CD4-positive, alpha-beta T cell (primary cell): ENCODE measurements around the gene OXTR. TPM values are rescaled to one million over a fixed set of nuclear protein-coding genes. Genes with fewer than 3 reads are reported as not detected.

Source experiments
- ATAC-seq: fragments of 200-7000 bp; cut with Tn5 transposase; one replicate; pipeline ENCODE4 v1.10.0; 2022; ENCODE audit warnings: mild to moderate bottlenecking; ENCODE audit not compliant: poor library complexity
- CTCF ChIA-PET: fragments of 350-600 bp; sonication (Branson Sonifier 250); formaldehyde crosslinking; loops from one replicate; lab custom pipeline; 2021; ENCODE audit warnings: antibody characterized with exemption, inconsistent platforms; lab: Charles Lee
- POLR2A ChIA-PET: fragments of 350-600 bp; sonication (Branson Sonifier 250); formaldehyde crosslinking; loops from one replicate; lab custom pipeline; 2021; ENCODE audit warnings: antibody characterized with exemption, inconsistent platforms; lab: Charles Lee
- DNase-seq, 14 experiments: peaks; one replicate each; pipeline ENCODE4 v3.0.0-alpha.2; 2013 to 2020; ENCODE audit warnings: mixed read lengths in 2 of 14
- H3K27ac ChIP-seq, 2 donors: one replicate each; pipeline versions ENCODE4 v1.5.1 to v1.7.0; 2013; ENCODE audit warnings: low read length in 2 of 2, low read depth in 1 of 2, mild to moderate bottlenecking in 1 of 2
- H3K27me3 ChIP-seq, 2 experiments: 1 replicate in 1 of 2; 2 replicates in 1 of 2; pipeline versions ENCODE4 v1.6.1 to v1.7.0; 2013; ENCODE audit warnings: low read length in 2 of 2, control low read depth in 1 of 2, mild to moderate bottlenecking in 1 of 2, moderate library complexity in 1 of 2; ENCODE audit not compliant: insufficient read depth in 2 of 2, control insufficient read depth in 1 of 2
- H3K36me3 ChIP-seq: one replicate; pipeline ENCODE4 v1.6.1; 2013; ENCODE audit warnings: low read length, control low read depth; ENCODE audit not compliant: insufficient read depth
- H3K4me1 ChIP-seq: one replicate; pipeline ENCODE4 v1.6.1; 2013; ENCODE audit warnings: low read length, control low read depth; ENCODE audit not compliant: insufficient read depth
- H3K4me3 ChIP-seq: one replicate; pipeline ENCODE4 v1.5.1; 2013; ENCODE audit warnings: mild to moderate bottlenecking, low read length, moderate library complexity
- H3K9me3 ChIP-seq, 2 experiments: 1 replicate in 1 of 2; 2 replicates in 1 of 2; pipeline versions ENCODE4 v1.6.1 to v1.7.0; 2013; ENCODE audit warnings: low read length in 2 of 2, mild to moderate bottlenecking in 2 of 2, control low read depth in 1 of 2, moderate library complexity in 1 of 2; ENCODE audit not compliant: control insufficient read depth in 1 of 2, insufficient read depth in 1 of 2
- H3K27ac Mint-ChIP-seq: one replicate; pipeline ENCODE4 v1.8.0; 2020; ENCODE audit warnings: mixed read lengths
- H3K27me3 Mint-ChIP-seq: one replicate; pipeline ENCODE4 v1.8.0; 2021; ENCODE audit warnings: mixed read lengths
- H3K36me3 Mint-ChIP-seq: one replicate; pipeline ENCODE4 v1.8.0; 2021; ENCODE audit warnings: low read depth, mixed read lengths
- H3K4me1 Mint-ChIP-seq: one replicate; pipeline ENCODE4 v1.8.0; 2021; ENCODE audit warnings: low read depth, mixed read lengths
- H3K4me3 Mint-ChIP-seq: one replicate; pipeline ENCODE4 v1.8.0; 2020; ENCODE audit warnings: mild to moderate bottlenecking, mixed read lengths
- H3K9me3 Mint-ChIP-seq: one replicate; pipeline ENCODE4 v1.8.0; 2020; ENCODE audit warnings: mixed read lengths
- intact Hi-C, 2 experiments: fragments of 100-400 bp; cut with DNase I in 1 of 2; cut with micrococcal nuclease in 1 of 2; formaldehyde crosslinking; loops; one replicate each; pipeline versions ENCODE4 v1.15.1 to v1.9.0; 2023 to 2025; cut with DNase I, micrococcal nuclease
- total RNA-seq, 174 experiments: library from RNA in 2 of 174; stranded (reverse) in 2 of 174; gene quantifications; one replicate each; pipeline ENCODE4 v1.2.3 and lab custom pipeline; 2021 to 2026
- TF ChIP-seq, protein P1 (sequence below): fragments of 200-600 bp; IDR thresholded peaks from one replicate; pipeline ENCODE4 v1.8.0; 2022; ENCODE audit warnings: antibody characterized with exemption, mild to moderate bottlenecking

OXTR gene
- total RNA-seq, 2 experiments from 2014 or later: 0.11 to 0.17 TPM

DNA sequence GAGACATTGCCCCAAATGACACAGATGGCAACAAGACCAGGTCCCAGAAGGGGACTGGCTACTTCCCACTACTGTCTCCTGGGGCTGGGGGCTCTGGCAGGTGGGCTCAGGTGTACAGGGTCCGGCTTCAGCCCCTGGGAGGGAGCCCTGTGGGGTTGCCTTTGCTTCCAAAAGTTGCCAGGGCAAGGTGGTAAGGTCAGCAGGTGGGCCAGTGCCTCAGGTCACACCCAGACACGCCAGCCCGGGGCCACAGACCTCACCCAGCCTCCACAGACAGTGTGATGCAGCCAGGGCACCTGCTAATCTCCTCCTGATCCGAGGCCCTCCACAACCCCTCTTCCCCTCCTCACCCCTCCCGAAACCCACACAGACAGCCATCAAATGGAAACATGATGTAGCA, 7.5 kb downstream of the OXTR start:
- Mint-ChIP-seq H3K4me1 (no peaks in the 10 kb centered on the region), H3K4me3 (no peak overlapping the region), H3K36me3 (no peaks in the 10 kb centered on the region), H3K27me3 (peaks cover 15% of the 10 kb centered on the region), H3K27ac (no peak overlapping the region), H3K9me3 (no peaks in the 10 kb centered on the region)
- CTCF ChIA-PET: no interaction called here
- Histone ChIP-seq H3K36me3 (no peaks in the 10 kb centered on the region), H3K27ac (no peak overlapping the region), H3K4me3 (no peak overlapping the region), H3K9me3 (peaks cover 0 to 4% of the 10 kb centered on the region in 2 experiments), H3K4me1 (no peaks in the 10 kb centered on the region), H3K27me3 (no peaks in the 10 kb centered on the region)
- intact Hi-C loops: no loop called here
- no peak for ATAC-seq
- no peak for DNase-seq
- POLR2A ChIA-PET: no interaction called here
- TF ChIP-seq, protein P1, sequence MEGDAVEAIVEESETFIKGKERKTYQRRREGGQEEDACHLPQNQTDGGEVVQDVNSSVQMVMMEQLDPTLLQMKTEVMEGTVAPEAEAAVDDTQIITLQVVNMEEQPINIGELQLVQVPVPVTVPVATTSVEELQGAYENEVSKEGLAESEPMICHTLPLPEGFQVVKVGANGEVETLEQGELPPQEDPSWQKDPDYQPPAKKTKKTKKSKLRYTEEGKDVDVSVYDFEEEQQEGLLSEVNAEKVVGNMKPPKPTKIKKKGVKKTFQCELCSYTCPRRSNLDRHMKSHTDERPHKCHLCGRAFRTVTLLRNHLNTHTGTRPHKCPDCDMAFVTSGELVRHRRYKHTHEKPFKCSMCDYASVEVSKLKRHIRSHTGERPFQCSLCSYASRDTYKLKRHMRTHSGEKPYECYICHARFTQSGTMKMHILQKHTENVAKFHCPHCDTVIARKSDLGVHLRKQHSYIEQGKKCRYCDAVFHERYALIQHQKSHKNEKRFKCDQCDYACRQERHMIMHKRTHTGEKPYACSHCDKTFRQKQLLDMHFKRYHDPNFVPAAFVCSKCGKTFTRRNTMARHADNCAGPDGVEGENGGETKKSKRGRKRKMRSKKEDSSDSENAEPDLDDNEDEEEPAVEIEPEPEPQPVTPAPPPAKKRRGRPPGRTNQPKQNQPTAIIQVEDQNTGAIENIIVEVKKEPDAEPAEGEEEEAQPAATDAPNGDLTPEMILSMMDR: no peak

DNA sequence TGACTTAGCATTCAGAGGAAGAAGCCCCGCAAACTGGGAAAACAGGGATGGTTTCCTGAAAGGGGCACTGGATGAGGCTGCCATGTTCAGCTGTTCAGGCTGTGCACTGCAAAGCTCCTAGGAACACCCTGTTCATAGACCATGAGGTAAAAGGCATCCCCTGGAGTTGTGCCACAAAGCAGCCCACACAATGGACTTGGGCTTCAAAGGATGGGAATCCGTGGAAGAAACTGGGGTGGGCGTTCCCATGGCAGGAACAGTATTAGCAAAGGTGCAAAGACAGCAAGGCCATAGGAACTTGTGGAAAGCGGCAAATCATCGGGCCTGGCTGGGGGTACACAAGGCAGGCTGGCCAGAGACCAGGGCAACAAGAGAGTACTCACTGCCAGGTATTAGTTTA, 8.9 kb downstream of the OXTR start:
- TF ChIP-seq, protein P1: no peak
- peaks cover 0 to 4% of the 10 kb centered on the region in 2 experiments for H3K9me3 ChIP-seq
- H3K27me3 Mint-ChIP-seq: peaks cover 10% of the 10 kb centered on the region
- no peak overlapping the region for H3K4me3 ChIP-seq
- intact Hi-C loops: no loop called here
- no peaks in the 10 kb centered on the region for H3K9me3 Mint-ChIP-seq
- ChIA-PET POLR2A (no interaction called here), CTCF (interaction anchor here (1.7 kb wide), 1 partner anchor 9 kb away, joined by 3 read pairs; the partner anchor contains the start of gene OXTR)
- ATAC-seq: no peak
- no peak overlapping the region for H3K4me3 Mint-ChIP-seq
- no peaks in the 10 kb centered on the region for H3K36me3 Mint-ChIP-seq
- H3K36me3 ChIP-seq: no peaks in the 10 kb centered on the region
- H3K27ac Mint-ChIP-seq: no peak overlapping the region
- no peaks in the 10 kb centered on the region for H3K27me3 ChIP-seq
- no peak overlapping the region for H3K27ac ChIP-seq
- no peaks in the 10 kb centered on the region for H3K4me1 Mint-ChIP-seq
- DNase-seq: no peak
- no peaks in the 10 kb centered on the region for H3K4me1 ChIP-seq

DNA sequence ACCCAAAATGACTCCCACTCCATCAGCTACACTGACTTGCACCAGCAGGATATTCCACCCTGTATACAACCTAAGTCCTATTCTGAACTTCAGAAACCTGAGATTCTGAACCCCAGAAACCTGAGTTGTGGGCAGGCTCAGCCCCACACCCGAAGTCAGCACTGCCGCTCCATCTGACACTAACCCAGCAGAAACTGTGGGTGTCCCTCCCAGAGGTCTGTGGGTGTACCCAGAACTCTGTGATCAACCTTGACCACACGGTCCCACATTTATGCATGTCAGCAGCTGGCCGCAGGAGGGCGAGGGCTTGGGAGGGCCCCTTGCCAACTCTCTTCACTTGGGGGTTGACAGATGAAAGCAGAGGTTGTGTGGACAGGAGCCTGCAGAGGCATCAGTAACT, 9.3 kb downstream of the OXTR start:
- ATAC-seq: no peak
- ChIA-PET CTCF (interaction anchor here (1.7 kb wide), 1 partner anchor 10 kb away, joined by 3 read pairs; the partner anchor contains the start of gene OXTR), POLR2A (no interaction called here)
- peaks cover 7% of the 10 kb centered on the region for H3K27me3 Mint-ChIP-seq
- no peaks in the 10 kb centered on the region for H3K4me1 ChIP-seq
- H3K27ac Mint-ChIP-seq: no peak overlapping the region
- no peaks in the 10 kb centered on the region for H3K36me3 Mint-ChIP-seq
- intact Hi-C loops: no loop called here
- peaks cover 0 to 4% of the 10 kb centered on the region in 2 experiments for H3K9me3 ChIP-seq
- H3K27me3 ChIP-seq: no peaks in the 10 kb centered on the region
- no peaks in the 10 kb centered on the region for H3K36me3 ChIP-seq
- DNase-seq: no peak
- H3K4me3 ChIP-seq: no peak overlapping the region
- no peak overlapping the region for H3K4me3 Mint-ChIP-seq
- no peaks in the 10 kb centered on the region for H3K9me3 Mint-ChIP-seq
- no peak overlapping the region for H3K27ac ChIP-seq
- H3K4me1 Mint-ChIP-seq: no peaks in the 10 kb centered on the region
- TF ChIP-seq, protein P1: no peak
